Liver (tissue), 9 donors: ENCODE data around the gene HHAT. TPM values are rescaled to one million over a fixed set of nuclear protein-coding genes. Genes with fewer than 3 reads are reported as not detected.

Source experiments
- DNase-seq: peaks from one replicate; pipeline ENCODE4 v3.0.0-alpha.2; 2017; ENCODE audit warnings: low spot score
- H3K27ac ChIP-seq, 2 donors: one replicate each; pipeline ENCODE4 v1.7.0; 2013; ENCODE audit warnings: inconsistent platforms in 2 of 2, low read length in 2 of 2, control low read depth in 1 of 2, low read depth in 1 of 2, mild to moderate bottlenecking in 1 of 2
- H3K27me3 ChIP-seq, 4 donors: one replicate each; pipeline versions ENCODE4 v1.6.1 to v1.7.0; 2013; ENCODE audit warnings: low read length in 3 of 4, inconsistent platforms in 1 of 4, mild to moderate bottlenecking in 1 of 4, moderate library complexity in 1 of 4; ENCODE audit not compliant: control insufficient read depth in 4 of 4, insufficient read depth in 4 of 4
- H3K36me3 ChIP-seq, 4 donors: one replicate each; pipeline versions ENCODE4 v1.6.1 to v1.7.0; 2013; ENCODE audit warnings: low read length in 3 of 4, mild to moderate bottlenecking in 3 of 4, low read depth in 1 of 4, moderate library complexity in 1 of 4; ENCODE audit not compliant: control insufficient read depth in 4 of 4, insufficient read depth in 3 of 4
- H3K4me1 ChIP-seq, 4 donors: one replicate each; pipeline versions ENCODE4 v1.6.1 to v1.7.0; 2013; ENCODE audit warnings: low read length in 3 of 4, mild to moderate bottlenecking in 3 of 4, moderate library complexity in 1 of 4; ENCODE audit not compliant: control insufficient read depth in 4 of 4, insufficient read depth in 4 of 4
- H3K4me3 ChIP-seq, 3 donors: one replicate each; pipeline versions ENCODE4 v1.6.1 to v1.7.0; 2013; ENCODE audit warnings: low read length in 3 of 3, control low read depth in 1 of 3, low read depth in 1 of 3, mild to moderate bottlenecking in 1 of 3
- H3K9ac ChIP-seq, 2 donors: one replicate each; pipeline ENCODE4 v1.7.0; 2013; ENCODE audit warnings: low read length in 2 of 2, mild to moderate bottlenecking in 2 of 2, moderate library complexity in 2 of 2, control low read depth in 1 of 2, low read depth in 1 of 2
- H3K9me3 ChIP-seq, 4 donors: one replicate each; pipeline versions ENCODE4 v1.6.1 to v1.7.0; 2013; ENCODE audit warnings: low read length in 3 of 4; ENCODE audit not compliant: control insufficient read depth in 4 of 4
- EGR1 ChIP-seq, 2 donors: IDR thresholded peaks; 2 replicates each; pipeline ENCODE4 v1.6.1; 2016 to 2018; ENCODE audit warnings: antibody characterized with exemption in 2 of 2, low read depth in 2 of 2
- FOXA1 ChIP-seq: IDR thresholded peaks from 2 replicates; pipeline ENCODE4 v1.6.1; 2016; ENCODE audit warnings: antibody characterized with exemption
- FOXA2 ChIP-seq: IDR thresholded peaks from 2 replicates; pipeline ENCODE4 v1.6.1; 2016; ENCODE audit warnings: antibody characterized with exemption
- GABPA ChIP-seq, 2 donors: IDR thresholded peaks in 1 of 2; conservative IDR thresholded peaks in 1 of 2; 2 replicates each; pipeline ENCODE4 v1.6.1; 2016; ENCODE audit warnings: antibody characterized with exemption in 2 of 2, mild to moderate bottlenecking in 1 of 2, moderate library complexity in 1 of 2
- HNF4A ChIP-seq, 2 donors: conservative IDR thresholded peaks; 2 replicates each; pipeline ENCODE4 v1.6.1; 2016; ENCODE audit warnings: antibody characterized with exemption in 2 of 2, mild to moderate bottlenecking in 2 of 2
- HNF4G ChIP-seq: IDR thresholded peaks from 2 replicates; pipeline ENCODE4 v1.6.1; 2016; ENCODE audit warnings: antibody characterized with exemption
- JUND ChIP-seq, 2 donors: IDR thresholded peaks; 2 replicates each; pipeline ENCODE4 v1.6.1; 2016; ENCODE audit warnings: antibody characterized with exemption in 2 of 2
- NR2F2 ChIP-seq: IDR thresholded peaks from 2 replicates; pipeline ENCODE4 v1.6.1; 2016; ENCODE audit warnings: antibody characterized with exemption
- RAD21 ChIP-seq, 2 donors: IDR thresholded peaks; 2 replicates each; pipeline ENCODE4 v1.6.1; 2016; ENCODE audit warnings: antibody characterized with exemption in 2 of 2, mild to moderate bottlenecking in 2 of 2
- REST ChIP-seq: IDR thresholded peaks from 2 replicates; pipeline ENCODE4 v1.6.1; 2016; ENCODE audit warnings: antibody characterized with exemption, mild to moderate bottlenecking
- RXRA ChIP-seq, 2 donors: IDR thresholded peaks; 2 replicates each; pipeline ENCODE4 v1.6.1; 2017 to 2018; ENCODE audit warnings: antibody characterized with exemption in 2 of 2, mild to moderate bottlenecking in 1 of 2
- SP1 ChIP-seq: IDR thresholded peaks from 2 replicates; pipeline ENCODE4 v1.6.1; 2018; ENCODE audit warnings: antibody characterized with exemption, mild to moderate bottlenecking
- TAF1 ChIP-seq: conservative IDR thresholded peaks from 2 replicates; pipeline ENCODE4 v1.6.1; 2016; ENCODE audit warnings: antibody characterized with exemption, mild to moderate bottlenecking
- YY1 ChIP-seq: IDR thresholded peaks from 2 replicates; pipeline ENCODE4 v1.6.1; 2016; ENCODE audit warnings: antibody characterized with exemption, mild to moderate bottlenecking
- WGBS: extraction: QIAGEN DNeasy Blood & Tissue Kit; methylation state at CpG from one replicate; pipeline ENCODE4 v1.1.7; 2013; 5-methylcytosine and 5-hydroxymethylcytosine counted together
- polyA plus RNA-seq, 2 donors: library from polyadenylated mRNA; stranded (reverse) in 1 of 2; unstranded in 1 of 2; fragments of 200-250 nt in 1 of 2; fragments of >200 nt in 1 of 2; fragmentation: Nextera tagmentation in 1 of 2; extraction: Ambion mirVana in 1 of 2; gene quantifications; one replicate each; pipeline versions ENCODE4 v1.2.1 to v1.2.3, GENCODE V29; 2013 to 2015
- total RNA-seq, 2 donors: library from RNA; depleted of rRNA; stranded (reverse); fragments of >200 nt; gene quantifications; one replicate each; pipeline ENCODE4 v1.2.3, GENCODE V29; 2014
- TF ChIP-seq, protein P1 (sequence below): IDR thresholded peaks from 2 replicates; pipeline ENCODE4 v1.6.1; 2016; ENCODE audit warnings: antibody characterized with exemption
- TF ChIP-seq, protein P2 (sequence below): fragments of 150-350 bp; IDR thresholded peaks from 2 replicates; pipeline ENCODE4 v1.5.1; 2017; ENCODE audit warnings: improper control_type of control experiment, low read depth, low read length; ENCODE audit not compliant: missing input control
- TF ChIP-seq, protein P3 (sequence below): IDR thresholded peaks from 2 replicates; pipeline ENCODE4 v1.6.1; 2016; ENCODE audit warnings: antibody characterized with exemption
- TF ChIP-seq, protein P4 (sequence below): IDR thresholded peaks from 2 replicates; pipeline ENCODE4 v1.6.1; 2016; ENCODE audit warnings: antibody characterized with exemption
- donor health status: healthy.
- donor health status: healthy.
- donor health status: healthy.
- donor health status: healthy.
- donor health status: healthy.

Gene HHAT
- total RNA-seq (1 to 10 TPM; 1.7 to 2.2 TPM), polyA plus RNA-seq (1 to 10 TPM; 1.3 to 1.5 TPM)

DNA sequence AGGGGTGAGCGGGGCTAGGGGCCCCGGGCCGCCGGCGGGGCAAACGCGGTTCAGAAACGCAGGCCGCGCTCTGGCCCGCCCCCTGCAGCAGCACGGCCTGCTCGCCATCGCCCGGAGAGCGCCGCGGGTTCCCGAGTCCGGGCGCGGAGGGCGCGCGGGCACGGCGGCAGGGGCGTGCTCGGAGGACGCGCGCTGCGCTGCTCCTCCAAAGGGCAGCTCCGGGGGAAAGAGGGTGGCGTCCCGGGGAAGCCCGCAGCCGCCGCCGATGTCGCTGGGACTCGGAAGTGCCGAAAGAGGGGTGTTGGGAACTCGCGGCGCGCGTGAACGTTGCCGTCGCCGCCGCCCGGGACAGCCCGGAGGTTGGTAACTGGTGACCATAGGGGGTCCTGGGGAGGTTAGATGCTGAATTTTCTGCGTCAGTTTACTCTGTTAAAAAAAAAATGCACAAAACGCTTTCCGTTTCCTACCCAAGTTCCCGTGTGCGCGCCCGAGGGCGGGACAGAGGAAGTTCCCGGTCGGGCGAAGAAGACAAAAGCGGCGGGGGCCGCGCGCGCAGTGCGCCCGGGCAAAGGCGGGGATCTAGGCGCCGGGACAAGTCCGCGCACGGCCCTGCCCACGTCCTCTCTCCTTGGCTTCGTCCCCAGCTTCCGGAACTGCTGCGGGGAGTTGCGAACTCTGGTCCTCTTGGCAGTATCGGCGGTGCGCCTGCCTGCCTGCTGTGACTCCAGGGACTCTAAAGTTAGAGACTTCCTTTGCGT is at the start of gene HHAT:
HHAT (plus strand) TSS at position 157 of the 758 bp plus-strand sequence. CDS start 20,074 bp downstream, outside the sequence.
- Histone ChIP-seq H3K27ac (peak within 1 kb of the TSS; percentile 75 to 87), H3K9ac (peak within 1 kb of the TSS; percentile 76 to 77), H3K9me3 (no peaks in the 10 kb centered on the region), H3K27me3 (no peaks in the 10 kb centered on the region), H3K36me3 (no peaks in the 10 kb centered on the region), H3K4me3 (peak within 1 kb of the TSS; percentile 51 to 87 (median 76)), H3K4me1 (peaks cover 0 to 18% (median 12%) of the 10 kb centered on the region in 4 donors)
- DNase-seq, result peak; percentile 58
- no peak for TF ChIP-seq FOXA2
- TF ChIP-seq GABPA (IDR thresholded peaks at IDR 0.05 in 1 of 2, conservative IDR thresholded peaks at IDR 0.05 in 1 of 2), result peak in 1 of 2 donors; percentile 64
- TF ChIP-seq YY1, result peak; percentile 65
- TF ChIP-seq REST, result no peak
- peak in 1 of 2 donors; percentile 83 for TF ChIP-seq EGR1 (IDR thresholded peaks at IDR 0.05; ENCODE audit: low read depth in 2 of 2)
- TF ChIP-seq HNF4A (conservative IDR thresholded peaks at IDR 0.05), result no peak
- no peak for TF ChIP-seq NR2F2
- TF ChIP-seq, protein P1, sequence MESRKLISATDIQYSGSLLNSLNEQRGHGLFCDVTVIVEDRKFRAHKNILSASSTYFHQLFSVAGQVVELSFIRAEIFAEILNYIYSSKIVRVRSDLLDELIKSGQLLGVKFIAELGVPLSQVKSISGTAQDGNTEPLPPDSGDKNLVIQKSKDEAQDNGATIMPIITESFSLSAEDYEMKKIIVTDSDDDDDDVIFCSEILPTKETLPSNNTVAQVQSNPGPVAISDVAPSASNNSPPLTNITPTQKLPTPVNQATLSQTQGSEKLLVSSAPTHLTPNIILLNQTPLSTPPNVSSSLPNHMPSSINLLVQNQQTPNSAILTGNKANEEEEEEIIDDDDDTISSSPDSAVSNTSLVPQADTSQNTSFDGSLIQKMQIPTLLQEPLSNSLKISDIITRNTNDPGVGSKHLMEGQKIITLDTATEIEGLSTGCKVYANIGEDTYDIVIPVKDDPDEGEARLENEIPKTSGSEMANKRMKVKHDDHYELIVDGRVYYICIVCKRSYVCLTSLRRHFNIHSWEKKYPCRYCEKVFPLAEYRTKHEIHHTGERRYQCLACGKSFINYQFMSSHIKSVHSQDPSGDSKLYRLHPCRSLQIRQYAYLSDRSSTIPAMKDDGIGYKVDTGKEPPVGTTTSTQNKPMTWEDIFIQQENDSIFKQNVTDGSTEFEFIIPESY, result peak; percentile 18
- TF ChIP-seq, protein P2, sequence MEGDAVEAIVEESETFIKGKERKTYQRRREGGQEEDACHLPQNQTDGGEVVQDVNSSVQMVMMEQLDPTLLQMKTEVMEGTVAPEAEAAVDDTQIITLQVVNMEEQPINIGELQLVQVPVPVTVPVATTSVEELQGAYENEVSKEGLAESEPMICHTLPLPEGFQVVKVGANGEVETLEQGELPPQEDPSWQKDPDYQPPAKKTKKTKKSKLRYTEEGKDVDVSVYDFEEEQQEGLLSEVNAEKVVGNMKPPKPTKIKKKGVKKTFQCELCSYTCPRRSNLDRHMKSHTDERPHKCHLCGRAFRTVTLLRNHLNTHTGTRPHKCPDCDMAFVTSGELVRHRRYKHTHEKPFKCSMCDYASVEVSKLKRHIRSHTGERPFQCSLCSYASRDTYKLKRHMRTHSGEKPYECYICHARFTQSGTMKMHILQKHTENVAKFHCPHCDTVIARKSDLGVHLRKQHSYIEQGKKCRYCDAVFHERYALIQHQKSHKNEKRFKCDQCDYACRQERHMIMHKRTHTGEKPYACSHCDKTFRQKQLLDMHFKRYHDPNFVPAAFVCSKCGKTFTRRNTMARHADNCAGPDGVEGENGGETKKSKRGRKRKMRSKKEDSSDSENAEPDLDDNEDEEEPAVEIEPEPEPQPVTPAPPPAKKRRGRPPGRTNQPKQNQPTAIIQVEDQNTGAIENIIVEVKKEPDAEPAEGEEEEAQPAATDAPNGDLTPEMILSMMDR, result no peak
- TF ChIP-seq, protein P3, sequence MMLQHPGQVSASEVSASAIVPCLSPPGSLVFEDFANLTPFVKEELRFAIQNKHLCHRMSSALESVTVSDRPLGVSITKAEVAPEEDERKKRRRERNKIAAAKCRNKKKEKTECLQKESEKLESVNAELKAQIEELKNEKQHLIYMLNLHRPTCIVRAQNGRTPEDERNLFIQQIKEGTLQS, result no peak
- no peak for TF ChIP-seq RAD21 (IDR thresholded peaks at IDR 0.05)
- TF ChIP-seq TAF1, result no peak
- TF ChIP-seq HNF4G, result no peak
- peak; percentile 48 for TF ChIP-seq SP1
- no peak for TF ChIP-seq FOXA1
- TF ChIP-seq JUND (IDR thresholded peaks at IDR 0.05), result no peak
- peak; percentile 15 to 19 for TF ChIP-seq RXRA (IDR thresholded peaks at IDR 0.05)
- TF ChIP-seq, protein P4, sequence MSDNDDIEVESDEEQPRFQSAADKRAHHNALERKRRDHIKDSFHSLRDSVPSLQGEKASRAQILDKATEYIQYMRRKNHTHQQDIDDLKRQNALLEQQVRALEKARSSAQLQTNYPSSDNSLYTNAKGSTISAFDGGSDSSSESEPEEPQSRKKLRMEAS, result peak; percentile 63
- WGBS, result under 1% methylated on average over 89 of the region's 89 CpGs
